ENCODE data around the gene TRAPPC2L. TPM values are rescaled to one million over a fixed set of nuclear protein-coding genes. Genes with fewer than 3 reads are reported as not detected.

The TRAPPC2L gene
- total RNA-seq, 3 donors from 2014 or later: 30.6 to 57.9 (median 40.7) TPM

DNA sequence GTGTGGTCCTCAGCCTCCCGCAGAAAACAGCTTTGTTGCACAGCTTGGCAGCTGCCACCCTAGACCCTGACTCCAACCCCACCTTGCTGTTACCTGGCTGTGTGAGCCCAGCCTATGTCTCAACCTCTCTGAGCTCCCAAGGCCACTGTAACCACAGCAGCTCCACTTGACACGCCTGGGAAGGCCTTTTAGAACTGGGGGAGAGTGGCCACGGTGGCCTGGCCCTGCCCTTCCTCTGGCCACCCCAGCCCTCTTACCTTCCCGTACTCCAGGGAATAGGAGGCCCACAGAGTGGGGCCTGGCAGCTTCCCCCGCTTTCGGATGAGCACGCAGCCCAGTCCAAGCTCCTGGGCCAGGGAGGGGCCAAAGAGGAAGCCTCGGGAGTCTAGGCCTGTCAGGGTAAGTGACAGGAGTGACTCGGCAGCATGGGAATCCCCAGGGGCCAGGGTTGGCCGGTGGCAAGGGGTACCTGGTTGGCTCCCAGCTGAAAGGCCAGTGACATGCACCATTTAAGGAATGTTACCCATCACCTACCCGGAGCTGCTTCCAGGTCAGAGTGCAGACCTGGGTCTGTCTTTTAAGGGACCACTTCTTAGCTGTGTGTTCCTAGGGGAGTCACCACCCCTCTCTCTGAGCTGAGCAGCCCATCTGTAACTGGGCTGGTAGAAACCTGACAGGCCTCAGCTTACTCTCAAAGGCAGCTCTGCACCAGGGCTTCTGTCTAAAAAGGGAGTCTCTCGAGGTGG, 46.6 kb upstream of the TRAPPC2L start:
- Histone ChIP-seq H3K36me3 (ENCODE audit: low read depth) (no peaks in the 10 kb centered on the region), H3K9me3 (no peaks in the 10 kb centered on the region), H3K4me3 (no peak overlapping the region), H3K4me1 (ENCODE audit: low read depth) (peaks cover 22% of the 10 kb centered on the region)
- no peak for ATAC-seq
- peak in 2 of 3 donors; percentile 43 to 62 for DNase-seq
- no peak for TF ChIP-seq CTCF (IDR thresholded peaks at IDR 0.05)
- intact Hi-C loops (cut with DNase I, micrococcal nuclease): no loop called here

- DNase-seq (peak; percentile 79 to 88 (median 88)), ATAC-seq (peak; percentile 74)
- no peak for TF ChIP-seq CTCF (IDR thresholded peaks at IDR 0.05)
- peaks cover 24% of the 10 kb centered on the region for H3K4me1 ChIP-seq (ENCODE audit: low read depth)
- H3K9me3 ChIP-seq: no peaks in the 10 kb centered on the region
- H3K4me3 ChIP-seq: peak overlapping the region; percentile 29
- H3K36me3 ChIP-seq (ENCODE audit: low read depth): no peaks in the 10 kb centered on the region
- intact Hi-C loops (cut with DNase I, micrococcal nuclease): no loop called here
These were observed 45.8 kb upstream of the TRAPPC2L start for GRCh38 chr16:88810912-88811768.

DNA sequence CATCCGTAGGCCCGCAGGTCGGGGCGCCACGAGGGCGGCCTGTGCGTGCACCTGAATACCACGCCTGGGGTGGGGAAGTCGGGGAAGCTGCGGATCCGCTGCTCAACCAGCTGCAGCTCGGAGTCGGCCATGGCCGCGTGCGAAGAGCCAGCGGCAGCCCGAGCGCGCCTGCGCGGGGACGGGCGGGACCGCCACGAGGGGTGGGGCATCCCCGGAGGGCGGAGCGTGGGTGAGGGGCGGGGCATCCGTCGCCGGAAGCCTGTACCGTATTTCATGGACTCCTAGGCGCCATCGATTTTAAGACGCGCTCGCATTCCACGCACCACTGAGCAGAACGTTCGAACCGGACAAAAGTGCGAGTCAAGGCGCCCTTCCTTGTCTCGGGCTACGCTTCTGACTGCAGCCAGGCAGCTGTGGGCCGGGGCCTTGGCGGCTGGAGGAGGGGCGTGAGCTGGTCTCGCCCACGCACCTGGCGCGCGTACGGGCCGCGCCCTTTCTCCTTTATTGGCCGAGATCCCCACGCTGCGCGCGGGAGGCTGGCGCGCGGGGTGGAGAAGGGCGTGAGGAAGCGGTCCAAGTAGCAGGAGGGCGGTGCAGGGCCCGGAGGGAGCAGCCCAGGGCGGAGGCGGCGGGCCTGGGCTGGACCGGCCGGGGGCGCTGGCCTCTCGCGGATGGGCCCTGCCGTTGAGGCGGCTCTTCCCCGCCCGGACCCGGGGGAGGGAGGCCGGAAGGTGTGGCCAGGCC, 45.0 kb upstream of the TRAPPC2L start, which contains the start of gene APRT:
Gene APRT, minus strand, starts transcription at position 160 of the 744 bp plus-strand sequence. Its CDS starts 29 bp downstream, at position 131.
- intact Hi-C loops (cut with DNase I, micrococcal nuclease): no loop called here
- ATAC-seq: peak; percentile 89
- peak; percentile 95 to 99 (median 97) for DNase-seq
- H3K36me3 ChIP-seq (ENCODE audit: low read depth): no peaks in the 10 kb centered on the region
- H3K9me3 ChIP-seq: no peaks in the 10 kb centered on the region
- peak within 1 kb of the TSS; percentile 29 for H3K4me3 ChIP-seq
- TF ChIP-seq CTCF (IDR thresholded peaks at IDR 0.05): no peak
- H3K4me1 ChIP-seq (ENCODE audit: low read depth): peaks cover 25% of the 10 kb centered on the region

DNA sequence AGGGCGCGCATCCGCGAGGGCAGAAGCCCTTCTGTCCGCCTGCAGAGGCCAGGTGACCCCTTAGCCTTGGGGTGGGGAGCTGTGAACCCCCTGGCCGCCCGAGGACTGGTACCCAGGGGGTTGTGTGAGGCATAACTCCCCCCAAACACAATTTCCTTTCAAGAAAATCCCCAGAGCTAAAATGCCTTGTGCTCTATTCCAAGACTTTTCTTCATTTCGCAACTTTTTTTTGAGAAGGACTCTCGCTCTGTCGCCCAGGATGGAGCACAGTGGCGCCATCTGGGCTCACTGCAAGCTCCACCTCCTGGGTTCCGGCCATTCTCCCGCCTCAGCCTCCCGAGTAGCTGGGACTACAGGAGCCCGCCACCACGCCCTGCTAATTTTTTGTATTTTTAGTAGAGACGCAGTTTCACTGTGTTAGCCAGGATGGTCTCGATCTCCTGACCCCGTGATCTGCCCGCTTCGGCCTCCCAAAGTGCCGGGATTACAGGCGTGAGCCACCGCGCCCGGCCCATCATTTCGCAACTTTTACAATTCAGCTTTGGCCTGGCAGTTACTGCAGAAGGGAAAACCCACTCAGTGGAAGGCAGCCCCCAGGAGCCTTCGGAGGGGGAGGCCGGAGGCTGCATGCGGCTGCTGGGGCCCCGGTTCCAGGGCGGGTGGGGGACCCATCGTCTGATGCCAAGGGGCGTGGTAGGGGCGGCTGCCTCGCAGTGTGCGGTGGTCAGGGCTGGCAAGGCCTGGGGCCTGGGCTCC, 44.2 kb upstream of the TRAPPC2L start:
- ATAC-seq: no peak
- DNase-seq: peak; percentile 57 to 77 (median 72)
- intact Hi-C loops (cut with DNase I, micrococcal nuclease): no loop called here
- no peak for TF ChIP-seq CTCF (IDR thresholded peaks at IDR 0.05)
- Histone ChIP-seq H3K9me3 (no peaks in the 10 kb centered on the region), H3K4me1 (ENCODE audit: low read depth) (peaks cover 25% of the 10 kb centered on the region), H3K36me3 (ENCODE audit: low read depth) (no peaks in the 10 kb centered on the region), H3K4me3 (no peak overlapping the region)

All from mucosa of descending colon (tissue), 3 donors.